IgD-negative memory B cell (primary cell): ENCODE results near the gene PLAC9. TPM values are rescaled to one million over a fixed set of nuclear protein-coding genes. Genes with fewer than 3 reads are reported as not detected.

ENCODE experiments used
- H3K27ac Mint-ChIP-seq, 3 donors: one replicate each; pipeline ENCODE4 v1.8.0; 2020 to 2022; ENCODE audit warnings: mild to moderate bottlenecking in 3 of 3, mixed read lengths in 3 of 3, moderate library complexity in 1 of 3
- H3K27me3 Mint-ChIP-seq: one replicate; pipeline ENCODE4 v1.8.0; 2021; ENCODE audit warnings: mixed read lengths
- H3K36me3 Mint-ChIP-seq: one replicate; pipeline ENCODE4 v1.8.0; 2020; ENCODE audit warnings: mild to moderate bottlenecking, mixed read lengths
- H3K4me1 Mint-ChIP-seq, 3 donors: one replicate each; pipeline ENCODE4 v1.8.0; 2020 to 2022; ENCODE audit warnings: mixed read lengths in 3 of 3, mild to moderate bottlenecking in 1 of 3
- H3K4me3 Mint-ChIP-seq, 4 donors: one replicate each; pipeline ENCODE4 v1.8.0; 2020 to 2022; ENCODE audit warnings: mild to moderate bottlenecking in 4 of 4, mixed read lengths in 4 of 4, moderate library complexity in 3 of 4
- H3K9me3 Mint-ChIP-seq, 3 donors: one replicate each; pipeline ENCODE4 v1.8.0; 2020 to 2021; ENCODE audit warnings: mixed read lengths in 3 of 3, mild to moderate bottlenecking in 1 of 3
- polyA plus RNA-seq: library from polyadenylated mRNA; unstranded; fragments of 300-500 nt; fragmentation: Illumina TruSeq; gene quantifications from one replicate; pipeline ENCODE4 v1.2.3, GENCODE V29; 2021

The PLAC9 gene
- polyA plus RNA-seq, 1 donor from 2014 or later: not detected

GRCh38 chr10:80149123-80149522 is 16.6 kb downstream of the PLAC9 start:
- Mint-ChIP-seq H3K36me3 (peaks cover 8% of the 10 kb centered on the region), H3K4me1 (peaks cover 7 to 14% (median 10%) of the 10 kb centered on the region in 3 donors), H3K4me3 (no peak overlapping the region), H3K27me3 (no peaks in the 10 kb centered on the region), H3K9me3 (peaks cover 0 to 5% (median 1%) of the 10 kb centered on the region in 3 donors), H3K27ac (no peak overlapping the region)

DNA sequence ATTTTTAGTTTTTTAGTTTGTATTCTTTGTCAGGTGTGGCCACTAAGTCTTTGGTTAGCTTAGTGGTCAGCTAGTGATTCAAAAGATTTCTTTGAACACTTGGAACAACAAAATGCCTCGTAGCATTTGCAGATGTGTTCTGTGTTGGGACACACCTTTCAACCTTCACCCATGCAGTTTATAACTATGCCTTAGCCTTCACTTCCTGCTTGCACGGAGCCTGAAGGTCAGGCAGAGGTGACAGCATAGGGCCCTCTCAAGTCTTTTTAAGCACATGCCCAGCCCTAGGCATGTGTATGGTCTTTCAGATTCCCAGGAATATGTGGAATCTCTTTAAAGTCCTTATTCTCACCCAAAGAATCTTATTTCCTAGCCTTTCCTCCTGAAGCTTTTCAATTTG is 17.6 kb downstream of the PLAC9 start:
- Mint-ChIP-seq H3K27ac (peak overlapping the region in 1 of 3 donors; percentile 11), H3K4me1 (peaks cover 0 to 7% (median 4%) of the 10 kb centered on the region in 3 donors), H3K9me3 (peaks cover 0 to 5% (median 1%) of the 10 kb centered on the region in 3 donors), H3K27me3 (no peaks in the 10 kb centered on the region), H3K36me3 (peaks cover 10% of the 10 kb centered on the region), H3K4me3 (no peak overlapping the region)

- H3K4me1 Mint-ChIP-seq: no peaks in the 10 kb centered on the region
- peaks cover 0 to 5% (median 1%) of the 10 kb centered on the region in 3 donors for H3K9me3 Mint-ChIP-seq
- peak overlapping the region in 1 of 3 donors; percentile 83 for H3K27ac Mint-ChIP-seq
- H3K36me3 Mint-ChIP-seq: peaks cover 10% of the 10 kb centered on the region
- no peaks in the 10 kb centered on the region for H3K27me3 Mint-ChIP-seq
- peak overlapping the region in 1 of 4 donors; percentile 62 for H3K4me3 Mint-ChIP-seq
Measured at GRCh38 chr10:80152820-80153219, 20.3 kb downstream of the PLAC9 start.

DNA sequence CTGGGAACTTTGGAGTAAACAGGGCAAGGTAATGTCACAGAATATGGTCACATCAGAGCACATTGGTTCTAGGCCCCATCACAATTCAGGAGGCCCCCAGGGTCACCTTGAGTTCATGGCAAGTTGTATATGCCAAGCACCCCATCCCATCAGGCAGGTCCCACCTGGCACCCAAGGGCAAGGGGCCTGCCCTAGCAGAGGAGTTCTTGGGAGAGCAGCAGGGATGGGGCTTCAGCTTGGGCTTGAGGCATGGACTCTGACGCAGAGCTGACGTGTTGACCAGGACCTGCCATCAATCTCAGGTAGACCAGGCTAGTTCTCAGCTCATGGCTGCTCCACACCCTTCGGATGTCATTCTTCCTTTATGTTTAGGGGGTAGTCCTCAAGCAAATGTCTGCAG is 20.9 kb downstream of the PLAC9 start:
- Mint-ChIP-seq H3K4me1 (no peaks in the 10 kb centered on the region), H3K9me3 (peaks cover 0 to 5% (median 1%) of the 10 kb centered on the region in 3 donors), H3K36me3 (peaks cover 10% of the 10 kb centered on the region), H3K27ac (no peak overlapping the region), H3K27me3 (no peaks in the 10 kb centered on the region), H3K4me3 (no peak overlapping the region)

DNA sequence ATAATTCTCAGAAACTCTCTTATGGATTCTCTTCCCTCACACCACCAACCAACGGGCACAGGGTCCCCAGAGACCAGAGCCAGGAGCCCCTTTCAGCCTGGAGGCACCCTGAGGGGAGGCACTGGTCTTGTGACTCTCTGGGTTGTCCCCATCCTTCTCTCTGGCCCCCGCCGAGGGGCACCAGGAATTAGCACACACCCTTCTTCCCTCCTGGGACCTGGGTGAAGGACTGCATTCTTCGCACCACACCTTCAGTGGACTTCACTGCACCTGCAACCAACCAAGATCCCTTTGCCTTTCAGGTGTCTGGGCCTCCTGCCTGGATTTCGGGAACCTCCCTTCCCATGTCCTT is 22.1 kb downstream of the PLAC9 start:
- Mint-ChIP-seq H3K27ac (peak overlapping the region in 2 of 3 donors; percentile 44 to 97), H3K4me1 (peaks cover 0 to 3% (median 0%) of the 10 kb centered on the region in 3 donors), H3K27me3 (no peaks in the 10 kb centered on the region)

GRCh38 chr10:80154978-80155695 is 22.6 kb downstream of the PLAC9 start:
- H3K9me3 Mint-ChIP-seq: peaks cover 0 to 1% (median 0%) of the 10 kb centered on the region in 3 donors
- H3K4me1 Mint-ChIP-seq: peaks cover 0 to 5% (median 0%) of the 10 kb centered on the region in 3 donors
- peaks cover 8% of the 10 kb centered on the region for H3K36me3 Mint-ChIP-seq
- H3K4me3 Mint-ChIP-seq: no peak overlapping the region
- H3K27ac Mint-ChIP-seq: peak overlapping the region in 2 of 3 donors; percentile 44 to 97
- no peaks in the 10 kb centered on the region for H3K27me3 Mint-ChIP-seq

More for the DNA sequence above, 22.1 kb downstream of the PLAC9 start:
- Mint-ChIP-seq H3K36me3 (peaks cover 8% of the 10 kb centered on the region), H3K4me3 (peak overlapping the region in 1 of 4 donors; percentile 51), H3K9me3 (peaks cover 0 to 1% (median under 1%) of the 10 kb centered on the region in 3 donors)

- Mint-ChIP-seq H3K4me1 (peaks cover 0 to 5% (median 0%) of the 10 kb centered on the region in 3 donors), H3K9me3 (no peaks in the 10 kb centered on the region), H3K36me3 (peaks cover 5% of the 10 kb centered on the region), H3K4me3 (no peak overlapping the region), H3K27ac (peak overlapping the region in 2 of 3 donors; percentile 44 to 65), H3K27me3 (no peaks in the 10 kb centered on the region)
Measured at GRCh38 chr10:80155696-80156215, 23.2 kb downstream of the PLAC9 start.

- Mint-ChIP-seq H3K27me3 (no peaks in the 10 kb centered on the region), H3K4me1 (peaks cover 0 to 5% (median 0%) of the 10 kb centered on the region in 3 donors), H3K4me3 (no peak overlapping the region), H3K9me3 (no peaks in the 10 kb centered on the region), H3K27ac (peak overlapping the region in 1 of 3 donors; percentile 65), H3K36me3 (peaks cover 5% of the 10 kb centered on the region)
Measured at GRCh38 chr10:80156216-80156615, 23.7 kb downstream of the PLAC9 start.

GRCh38 chr10:80157561-80157960 is 25.0 kb downstream of the PLAC9 start:
- Mint-ChIP-seq H3K4me1 (peaks cover 0 to 5% (median 0%) of the 10 kb centered on the region in 3 donors), H3K27me3 (no peaks in the 10 kb centered on the region), H3K27ac (peak overlapping the region in 1 of 3 donors; percentile 69), H3K9me3 (no peaks in the 10 kb centered on the region), H3K4me3 (no peak overlapping the region), H3K36me3 (peaks cover 4% of the 10 kb centered on the region)

- Mint-ChIP-seq H3K4me3 (no peak overlapping the region), H3K27me3 (no peaks in the 10 kb centered on the region), H3K4me1 (peaks cover 0 to 5% (median 0%) of the 10 kb centered on the region in 3 donors), H3K36me3 (peaks cover 2% of the 10 kb centered on the region), H3K9me3 (no peaks in the 10 kb centered on the region), H3K27ac (no peak overlapping the region)
Measured at GRCh38 chr10:80158126-80158525, 25.6 kb downstream of the PLAC9 start.

GRCh38 chr10:80158598-80159127 is 26.1 kb downstream of the PLAC9 start:
- no peaks in the 10 kb centered on the region for H3K27me3 Mint-ChIP-seq
- H3K9me3 Mint-ChIP-seq: no peaks in the 10 kb centered on the region
- H3K4me3 Mint-ChIP-seq: no peak overlapping the region
- peaks cover 2% of the 10 kb centered on the region for H3K36me3 Mint-ChIP-seq
- H3K27ac Mint-ChIP-seq: no peak overlapping the region
- H3K4me1 Mint-ChIP-seq: peaks cover 0 to 5% (median 0%) of the 10 kb centered on the region in 3 donors

- Mint-ChIP-seq H3K27ac (peak overlapping the region in 2 of 3 donors; percentile 4 to 74), H3K9me3 (no peaks in the 10 kb centered on the region), H3K36me3 (peaks cover 2% of the 10 kb centered on the region), H3K4me1 (peaks cover 0 to 5% (median 0%) of the 10 kb centered on the region in 3 donors), H3K27me3 (no peaks in the 10 kb centered on the region), H3K4me3 (no peak overlapping the region)
Measured at GRCh38 chr10:80159166-80159873, 26.8 kb downstream of the PLAC9 start.

DNA sequence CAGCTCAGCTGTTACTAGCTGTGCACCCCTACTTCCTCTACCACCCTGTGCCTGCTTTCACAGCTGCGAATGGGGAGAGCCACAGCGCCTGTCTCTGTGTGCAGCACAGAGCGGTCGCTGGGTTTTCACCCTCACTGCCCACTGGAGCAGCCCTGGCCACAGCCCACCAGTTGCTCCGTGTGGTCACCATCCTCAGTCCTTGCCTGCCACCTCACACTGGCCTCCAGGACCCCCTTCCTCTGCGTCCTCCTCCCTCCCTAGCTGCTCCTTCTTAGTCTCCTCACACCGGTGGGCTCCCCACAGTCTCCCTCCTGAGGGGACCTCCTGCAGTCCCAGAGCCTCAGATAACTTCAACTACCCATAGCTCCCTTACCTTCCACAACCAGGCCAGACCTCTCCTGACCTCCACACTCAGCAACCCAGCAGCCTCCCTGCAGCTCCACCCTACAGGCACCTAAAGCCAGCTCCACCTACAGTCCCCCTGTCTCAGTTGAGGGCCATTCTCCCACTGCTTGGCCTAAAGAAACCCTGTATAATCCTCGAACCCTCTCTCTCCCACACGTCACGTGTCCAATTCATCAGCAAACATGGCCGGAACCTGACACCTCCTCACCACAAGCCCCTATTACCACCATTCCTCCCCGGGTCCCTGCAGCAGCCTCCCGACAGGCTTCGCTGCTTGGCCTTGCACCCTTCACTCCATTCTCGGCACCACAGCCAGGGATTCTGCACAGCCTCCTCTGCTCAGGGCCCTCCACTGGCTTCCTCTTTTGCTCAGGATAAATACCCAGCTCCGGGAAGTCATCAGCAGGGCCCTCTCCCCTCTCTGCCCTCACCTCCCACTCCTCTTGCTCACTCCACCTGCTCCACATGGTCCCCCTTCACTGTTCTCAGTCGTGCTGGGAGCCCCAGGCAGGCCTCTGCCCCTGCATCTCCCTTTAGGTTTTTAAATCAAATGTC is 28.1 kb downstream of the PLAC9 start:
- Mint-ChIP-seq H3K27ac (peak overlapping the region in 2 of 3 donors; percentile 74 to 80), H3K9me3 (no peaks in the 10 kb centered on the region), H3K4me1 (peaks cover 0 to 5% (median 0%) of the 10 kb centered on the region in 3 donors), H3K27me3 (no peaks in the 10 kb centered on the region), H3K4me3 (no peak overlapping the region), H3K36me3 (no peaks in the 10 kb centered on the region)
